ENCODE data around the gene MEGF11.

The MEGF11 gene

DNA sequence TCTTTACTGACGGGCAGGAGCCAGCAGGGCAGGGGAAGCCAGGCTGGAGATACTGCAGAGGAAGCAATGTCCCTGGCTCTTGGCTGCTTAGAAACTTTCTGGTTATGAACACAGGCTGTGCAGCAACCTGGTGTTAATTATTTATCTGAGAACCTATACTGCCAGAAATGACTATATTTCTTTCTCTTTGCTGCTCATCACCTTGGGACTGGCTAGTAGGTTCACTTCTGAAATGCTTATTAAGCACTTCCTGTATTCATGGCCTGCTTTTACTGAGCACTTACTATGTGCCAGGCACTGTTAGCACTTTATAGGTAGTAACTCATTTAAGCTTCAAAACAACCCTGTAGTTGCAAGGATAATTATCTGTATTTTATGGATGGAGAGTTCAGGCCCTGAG, 326.7 kb downstream of the MEGF11 start:
- no peak for DNase-seq

DNA sequence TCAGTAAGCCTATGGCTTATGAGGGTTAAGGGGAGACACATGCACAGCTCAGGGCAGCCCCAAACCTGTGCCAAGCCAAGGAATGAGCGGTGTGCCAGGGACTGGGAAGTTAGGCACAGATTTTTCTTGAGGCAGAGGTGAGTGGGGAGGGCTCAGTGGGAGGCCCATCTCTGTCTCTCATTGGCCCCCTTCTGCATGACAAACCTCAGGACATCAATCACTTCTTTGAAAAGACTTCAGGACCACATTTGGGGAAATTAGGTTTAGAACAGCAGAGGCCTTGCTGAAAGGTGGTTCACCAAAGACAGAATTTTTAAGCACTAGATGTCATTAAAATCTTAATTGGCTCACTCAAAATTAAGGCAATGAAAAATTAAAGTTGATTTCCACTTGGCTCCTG, 327.1 kb downstream of the MEGF11 start:
- DNase-seq: no peak

DNA sequence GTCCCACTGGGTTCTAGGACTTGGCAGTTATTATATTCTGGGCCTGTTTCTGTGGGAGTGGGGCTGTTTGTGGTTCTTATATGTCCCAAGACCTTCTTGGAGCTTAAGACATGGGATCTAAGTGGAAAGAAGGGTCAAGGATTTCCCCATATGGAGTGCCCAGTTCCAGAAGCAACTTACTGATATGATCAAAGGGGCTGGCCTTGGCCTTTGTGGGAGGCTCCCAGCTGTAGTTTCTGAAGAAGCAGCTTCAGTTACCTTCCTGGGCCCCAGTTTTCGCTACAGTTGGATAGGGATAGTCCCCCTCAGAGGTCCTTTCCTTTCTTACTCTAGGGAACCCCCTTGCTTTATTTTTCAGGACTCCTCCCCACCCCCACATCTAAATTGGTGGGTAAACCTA, 328.2 kb downstream of the MEGF11 start:
- DNase-seq: no peak

DNA sequence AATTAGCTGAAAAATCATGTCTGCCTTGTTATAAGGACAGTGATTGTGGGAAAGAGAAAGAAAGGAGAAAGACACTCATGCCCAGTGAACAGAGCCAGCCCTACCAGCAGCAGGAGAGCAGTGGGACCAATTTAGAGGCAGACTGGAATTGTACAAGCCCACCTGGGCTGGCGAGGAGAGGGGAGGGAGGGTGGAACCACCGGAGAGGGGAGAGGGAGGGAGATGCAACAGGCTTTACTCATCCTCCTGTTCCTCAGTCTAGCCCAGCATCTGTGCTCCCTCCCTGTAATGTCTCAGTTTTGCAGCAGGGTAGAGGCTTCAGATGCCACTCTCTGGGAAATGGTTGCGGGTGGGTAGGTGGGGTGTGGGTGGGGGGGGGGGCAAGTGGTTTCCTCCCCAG, 329.5 kb downstream of the MEGF11 start:
- no peak for DNase-seq

DNA sequence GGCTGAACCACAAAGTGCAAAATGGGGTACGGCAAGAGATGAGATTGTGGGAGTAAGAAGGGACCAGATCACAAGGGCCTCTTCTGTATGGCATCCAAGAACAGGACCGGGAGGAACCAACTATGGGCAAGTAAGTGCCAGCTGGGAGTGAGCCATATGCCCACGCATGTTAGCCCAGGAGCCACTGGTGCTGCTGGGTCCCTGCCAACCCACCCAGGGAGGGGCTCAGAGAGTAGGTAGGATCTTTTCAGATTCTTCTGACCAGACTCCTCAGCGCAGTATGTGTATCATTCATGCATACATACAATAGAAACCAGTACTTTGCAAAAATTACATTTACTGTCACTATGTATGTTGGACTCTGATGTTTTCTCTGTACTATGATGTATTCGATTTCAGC, 330.3 kb downstream of the MEGF11 start:
- no peak for DNase-seq

DNA sequence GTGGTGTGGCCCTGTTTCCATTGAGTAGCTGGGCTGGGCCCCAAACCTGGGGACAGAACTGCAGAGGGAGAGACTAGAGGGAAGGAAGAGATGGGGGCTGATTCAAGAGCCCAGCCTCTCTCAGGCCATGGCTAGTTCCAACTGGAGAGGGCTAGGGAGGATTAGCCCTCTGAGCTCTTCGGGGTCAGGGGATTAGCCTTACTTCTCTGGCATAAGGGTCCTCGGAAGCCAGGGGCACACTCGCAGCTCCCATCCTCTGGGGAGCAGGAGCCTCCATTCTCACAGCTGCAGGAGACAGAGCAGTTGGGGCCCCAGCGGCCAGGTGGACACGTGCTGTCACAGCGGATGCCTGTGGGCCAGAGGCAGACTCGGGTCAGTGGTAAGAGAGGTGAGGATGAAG, 330.9 kb downstream of the MEGF11 start:
- no peak for DNase-seq

DNA sequence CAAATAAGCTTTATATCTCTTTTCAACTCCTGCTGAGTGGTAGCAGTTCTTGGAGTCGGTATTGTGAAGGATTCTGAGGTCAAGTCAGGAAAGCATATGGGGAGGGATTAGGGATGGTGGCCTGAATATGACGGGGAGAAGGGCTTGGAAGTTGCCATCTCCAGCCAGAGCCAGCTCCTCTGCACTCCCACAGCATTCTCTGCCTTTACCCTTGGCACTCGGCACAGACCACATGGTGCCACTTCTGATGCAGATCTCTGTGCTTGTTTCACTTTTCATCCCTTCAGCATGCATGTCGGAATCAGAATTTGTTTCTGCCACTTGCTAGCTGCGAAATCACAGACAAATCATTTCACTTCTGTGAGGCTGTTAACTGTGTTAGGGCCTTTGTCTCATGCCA, 331.8 kb downstream of the MEGF11 start:
- no peak for DNase-seq

DNA sequence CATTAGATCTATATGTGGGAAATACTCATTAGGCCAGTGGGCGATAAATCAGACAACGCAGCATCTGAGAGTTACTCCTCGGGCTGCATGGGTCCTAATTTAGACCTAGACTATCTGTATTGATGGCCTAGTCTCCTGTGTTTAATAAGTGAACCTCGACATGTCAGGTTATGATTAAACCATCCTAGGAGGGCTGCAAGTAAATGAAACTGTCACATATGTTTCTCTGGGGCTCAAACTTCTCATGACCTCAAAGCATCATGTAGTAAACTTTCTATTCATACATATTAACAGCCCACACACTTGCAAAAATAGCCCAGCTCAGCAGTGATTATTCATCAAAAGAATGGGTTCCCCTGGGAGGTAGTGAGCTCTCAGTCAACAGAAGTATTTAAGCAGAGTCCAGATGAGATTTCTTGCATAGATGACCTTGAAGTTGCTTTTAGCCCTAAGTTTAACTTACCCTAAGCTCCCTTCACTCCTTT, 332.7 kb downstream of the MEGF11 start:
- DNase-seq: no peak

DNA sequence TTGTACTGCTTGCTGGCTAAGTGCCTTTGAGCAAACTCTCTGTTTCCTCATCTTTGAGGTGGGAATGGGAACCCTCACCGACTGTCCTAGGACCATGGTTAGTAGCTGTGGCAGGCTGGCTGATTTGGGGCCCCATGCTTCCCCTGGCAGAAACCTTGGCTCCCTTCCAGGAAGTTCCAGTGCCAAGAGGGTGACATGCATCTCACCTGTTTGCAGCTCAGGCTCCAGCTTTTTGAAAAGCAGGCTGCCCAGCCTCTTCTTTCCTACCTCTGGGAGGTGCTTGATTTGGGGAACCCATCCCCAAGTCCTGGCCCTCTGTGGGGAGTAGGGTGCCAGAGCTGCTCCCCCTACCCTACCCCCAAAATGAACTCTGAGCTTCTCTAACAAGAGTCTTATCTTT, 333.4 kb downstream of the MEGF11 start:
- peak; percentile 22 for DNase-seq

DNA sequence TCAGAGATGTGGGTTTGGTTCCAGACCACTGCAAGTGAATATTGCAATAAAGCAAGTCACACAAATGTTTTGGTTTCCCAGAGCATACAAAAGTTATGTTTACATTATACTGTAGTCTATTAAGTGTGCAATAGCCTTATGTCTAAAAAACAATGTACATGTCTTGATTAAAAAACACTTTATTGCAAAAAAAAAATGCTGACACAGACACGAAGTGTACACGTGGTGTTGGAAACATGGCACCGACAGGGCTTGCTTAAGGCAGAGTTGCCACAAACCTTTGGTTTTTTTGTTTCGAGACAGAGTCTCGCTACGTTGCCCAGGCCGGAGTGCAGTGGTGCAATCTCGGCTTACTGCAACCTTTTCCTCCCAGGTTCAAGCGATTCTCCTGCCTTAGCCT, 334.2 kb downstream of the MEGF11 start:
- no peak for DNase-seq

DNA sequence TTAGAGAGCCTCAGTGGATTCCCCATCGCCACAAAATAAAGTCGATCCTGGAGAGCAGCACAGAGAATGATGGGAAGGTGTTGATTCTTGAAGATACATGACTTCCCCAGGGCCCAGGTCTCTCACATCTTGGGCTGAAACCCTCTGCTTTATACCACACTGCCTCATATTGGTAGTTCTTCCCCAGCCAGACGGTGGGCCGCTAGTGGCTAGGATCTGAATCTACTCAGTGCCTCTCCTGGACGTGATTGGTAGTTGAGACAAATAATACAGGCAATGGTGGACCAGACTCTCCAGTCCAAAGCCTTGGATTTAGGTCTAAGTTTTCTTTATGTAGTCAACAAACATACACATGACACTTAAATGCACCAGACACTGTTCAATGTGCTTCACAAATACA, 334.6 kb downstream of the MEGF11 start:
- no peak for DNase-seq

DNA sequence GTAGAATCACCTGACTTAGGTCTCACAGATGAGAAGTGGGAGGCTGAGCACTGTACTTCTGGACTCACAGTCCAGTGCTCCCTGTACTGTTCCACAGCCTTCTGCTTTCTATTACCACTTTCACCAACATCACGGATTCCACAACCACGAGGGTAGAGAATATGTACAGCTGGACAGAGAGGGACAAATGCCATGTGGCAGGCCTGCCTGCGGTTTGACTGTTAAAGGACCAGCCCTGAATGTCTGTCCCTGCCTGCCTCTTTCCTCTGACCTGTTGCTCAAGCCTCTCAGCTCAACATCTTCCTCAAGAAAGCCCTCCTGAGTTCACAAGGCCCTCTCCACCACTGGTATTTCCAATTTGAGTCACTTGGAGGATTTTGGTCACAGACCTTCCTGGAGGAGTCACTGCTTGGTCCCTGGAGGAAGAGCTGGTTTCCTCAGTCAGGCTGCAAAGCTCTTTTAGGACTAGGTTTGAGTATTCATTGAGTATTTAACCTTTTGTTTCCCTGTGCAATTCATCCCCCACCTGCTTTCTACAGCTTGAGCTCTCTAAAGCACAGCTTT, 335.1 kb downstream of the MEGF11 start:
- no peak for DNase-seq

DNA sequence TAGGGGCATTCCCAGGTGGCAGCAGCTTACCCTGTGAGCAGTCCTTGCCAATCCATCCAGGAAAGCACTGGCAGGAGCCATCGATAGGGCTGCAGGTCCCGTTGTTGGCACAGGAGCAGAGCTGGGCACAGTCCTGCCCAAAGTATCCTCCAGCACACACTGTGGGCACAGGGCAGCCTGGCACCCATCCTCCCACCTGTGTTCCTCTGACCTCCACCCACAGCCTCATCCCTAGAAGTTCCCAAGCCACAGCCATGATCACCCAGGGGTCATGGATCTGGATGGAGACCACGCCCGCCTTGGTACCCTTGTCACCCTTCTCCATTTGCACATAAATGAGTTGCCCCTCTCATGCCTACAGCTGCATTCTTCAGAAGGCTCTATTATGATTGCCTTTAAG, 335.6 kb downstream of the MEGF11 start:
- no peak for DNase-seq

DNA sequence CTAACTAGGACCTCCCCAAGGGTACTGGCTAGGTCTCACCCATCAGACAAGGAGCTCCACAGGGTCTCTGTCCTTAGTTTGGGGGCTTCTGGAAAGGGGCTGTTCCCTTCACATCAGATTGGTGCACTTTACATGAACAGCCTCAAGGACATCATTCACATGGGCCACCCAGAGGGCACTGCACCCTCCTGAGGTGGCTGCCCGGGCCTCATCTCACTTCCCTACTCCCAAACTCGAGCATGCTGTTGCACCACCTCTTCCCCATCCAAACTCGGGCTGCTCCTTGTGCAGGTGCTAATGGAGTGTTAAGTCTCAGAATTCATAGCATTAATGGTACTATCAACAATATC, 336.2 kb downstream of the MEGF11 start:
- DNase-seq: no peak

DNA sequence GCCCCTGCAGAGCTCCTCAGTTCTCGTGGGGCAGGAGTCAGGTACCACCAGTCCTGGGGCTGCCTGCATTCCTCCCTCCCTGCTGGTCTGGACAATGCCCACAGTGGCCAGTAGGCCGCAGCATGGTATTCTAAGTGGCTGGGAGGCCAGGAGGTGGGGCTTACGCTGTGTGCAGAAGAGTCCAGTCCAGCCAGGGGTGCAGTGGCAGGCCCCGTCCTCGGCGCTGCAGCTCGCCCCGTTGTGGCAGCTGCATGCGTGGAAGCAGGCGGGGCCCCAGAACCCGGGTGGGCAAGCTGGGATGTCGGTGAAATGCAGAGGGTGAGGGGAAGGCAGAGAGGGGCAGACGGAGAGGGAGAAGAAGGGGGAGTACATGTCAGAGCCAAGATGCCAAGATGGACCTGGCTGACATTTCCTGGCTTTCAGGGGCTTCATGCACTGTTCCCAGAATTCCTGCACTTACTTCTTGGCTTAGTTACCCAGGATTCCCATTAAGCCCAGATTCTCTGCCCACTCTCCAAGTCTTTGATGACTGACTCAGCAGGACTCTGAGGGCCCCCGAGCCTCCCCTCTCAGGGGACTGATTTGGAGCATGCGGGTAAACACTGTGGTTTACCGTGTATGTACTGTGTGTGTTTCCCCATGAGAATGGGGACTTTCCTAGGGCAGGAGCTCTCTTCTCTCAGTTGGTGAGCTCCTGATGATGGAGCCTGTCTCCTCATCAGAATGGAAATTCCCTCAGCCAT, 336.7 kb downstream of the MEGF11 start:
- peak; percentile 74 for DNase-seq

DNA sequence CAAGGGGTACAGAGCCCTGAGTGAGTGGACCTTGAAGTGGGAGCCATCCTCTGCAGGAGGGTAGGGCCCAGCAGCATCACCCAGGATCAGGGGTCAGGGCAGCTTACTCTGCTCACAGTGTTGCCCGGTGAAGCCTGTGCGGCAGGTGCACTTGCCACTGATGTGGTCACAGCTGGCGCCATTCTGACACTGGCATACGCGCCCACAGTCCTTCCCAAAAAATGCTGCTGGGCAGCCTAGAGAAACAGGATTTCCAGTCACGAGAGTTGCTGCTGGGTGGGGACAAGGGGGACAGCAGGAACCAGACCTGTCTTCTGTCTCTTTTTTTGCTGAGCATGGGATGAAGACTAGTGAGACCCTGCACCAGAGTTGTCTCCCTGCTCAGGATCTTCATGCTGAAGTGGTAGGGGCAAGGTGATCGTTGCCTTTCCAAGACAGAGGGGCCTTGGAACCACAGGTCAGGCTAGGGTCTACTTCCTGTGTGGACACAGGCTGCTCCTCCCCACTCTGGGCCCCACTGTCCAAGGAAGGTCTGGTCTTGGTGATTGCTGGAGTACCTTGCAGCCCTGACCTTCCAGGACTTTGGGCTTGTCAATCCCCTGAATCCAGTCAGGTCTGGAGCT, 337.4 kb downstream of the MEGF11 start:
- DNase-seq: no peak

DNA sequence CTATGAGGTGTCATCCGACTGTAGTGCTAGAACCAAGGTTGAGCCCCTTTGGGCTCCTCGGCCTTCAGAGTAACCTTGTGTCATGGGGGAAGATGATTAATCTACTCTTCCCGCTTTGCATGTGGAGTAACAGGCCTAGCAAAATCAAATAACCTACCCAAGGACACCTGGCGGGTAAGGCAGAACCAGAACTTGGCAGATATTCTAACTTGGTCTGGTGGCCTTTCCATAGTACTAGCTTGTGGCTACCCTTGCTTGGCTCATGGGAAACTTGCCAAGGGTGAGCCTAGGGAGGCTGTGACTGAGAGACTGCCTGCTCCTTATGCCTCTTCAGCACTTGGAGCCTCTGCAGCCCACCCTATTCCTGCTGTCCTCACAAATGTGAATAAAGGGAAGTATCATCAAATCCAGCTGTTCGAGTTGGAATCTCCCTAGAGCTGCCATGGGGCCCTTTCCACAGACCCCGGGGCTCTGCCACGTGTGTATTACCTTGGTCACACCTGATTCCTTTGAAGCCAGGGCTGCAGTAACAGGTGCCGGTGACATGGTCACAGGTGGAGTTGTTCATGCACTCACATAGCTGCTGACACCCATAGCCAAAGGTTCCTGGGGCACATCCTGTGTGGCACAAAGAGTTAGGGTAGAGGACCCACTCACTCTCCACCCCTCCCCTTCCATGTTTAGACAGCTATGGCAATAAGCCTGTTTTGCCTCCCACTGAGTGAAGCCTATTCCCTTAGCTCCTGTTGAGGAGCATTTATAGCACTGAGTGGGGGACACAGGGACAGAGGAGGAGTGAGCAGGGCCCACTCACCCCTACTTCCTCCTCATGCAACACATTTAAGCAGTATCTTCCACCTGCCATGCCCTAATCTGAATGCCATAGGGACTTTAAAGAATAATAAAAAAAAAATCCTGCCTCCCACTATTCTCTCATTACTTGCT, 338.3 kb downstream of the MEGF11 start:
- no peak for DNase-seq

DNA sequence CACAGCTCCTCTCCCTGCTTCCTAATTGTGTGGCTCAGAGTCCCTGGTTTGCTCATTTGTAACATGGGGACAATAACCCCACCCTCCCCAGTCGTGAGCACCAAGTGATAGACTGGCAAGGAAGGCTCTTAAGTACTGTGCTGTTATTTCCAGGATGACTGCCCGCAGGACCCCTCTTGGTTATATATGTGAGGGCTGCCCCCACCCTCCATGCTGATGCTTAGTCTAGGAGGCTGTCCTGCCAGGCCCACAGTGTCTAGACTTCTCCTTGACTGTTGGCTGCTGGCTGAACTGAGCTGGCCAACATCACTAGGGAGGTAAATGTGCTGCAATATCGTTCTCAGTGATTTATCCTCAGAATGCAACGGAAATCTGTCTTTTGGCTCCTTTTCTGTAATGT, 339.2 kb downstream of the MEGF11 start:
- DNase-seq: no peak

DNA sequence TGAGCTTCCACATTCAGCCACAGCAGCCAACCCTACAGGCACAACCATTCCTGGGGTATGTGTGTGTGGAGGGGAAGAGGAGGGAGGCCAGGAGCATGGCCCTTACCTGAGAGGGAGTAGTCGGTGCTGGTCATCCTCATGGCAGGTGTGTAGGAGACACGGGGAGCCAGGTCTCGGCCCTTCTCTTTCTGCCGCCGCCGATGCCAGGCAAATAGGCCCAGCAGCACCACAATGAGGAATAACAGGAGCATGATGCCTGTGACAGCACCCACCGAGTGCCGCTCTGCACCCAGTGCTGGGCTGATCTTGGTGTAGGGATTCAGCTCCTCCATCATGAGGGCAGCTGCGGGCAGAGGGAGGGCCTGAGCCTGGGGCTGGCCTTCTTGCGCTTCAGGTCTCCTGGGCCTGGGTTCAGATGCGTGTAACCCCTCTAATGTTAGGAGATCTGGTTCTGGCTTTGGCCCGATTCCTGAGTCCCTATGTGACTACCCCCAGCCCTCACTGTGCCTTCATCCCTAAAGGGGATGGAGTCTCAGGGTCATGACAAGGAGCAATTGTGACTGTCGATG, 339.8 kb downstream of the MEGF11 start:
- no peak for DNase-seq

DNA sequence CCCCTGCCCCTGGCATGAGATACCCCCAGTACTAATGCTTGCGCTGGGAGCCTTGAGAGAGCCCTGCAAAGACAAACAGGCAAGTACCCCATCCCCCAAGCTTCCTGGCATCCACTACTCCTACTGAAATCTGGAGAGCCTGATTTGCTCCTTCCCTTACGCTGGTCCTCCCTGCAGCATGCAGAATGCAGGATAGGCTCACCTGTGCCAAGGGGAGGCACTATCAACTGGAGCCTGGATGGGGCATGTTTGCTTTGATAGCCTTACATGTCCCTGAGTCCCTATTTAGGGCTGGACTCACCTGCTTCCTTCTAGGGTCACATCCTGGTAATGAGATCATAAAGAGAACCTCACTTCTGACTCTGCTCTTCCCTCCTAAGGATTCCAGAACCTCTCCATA, 341.3 kb downstream of the MEGF11 start:
- DNase-seq: no peak

DNA sequence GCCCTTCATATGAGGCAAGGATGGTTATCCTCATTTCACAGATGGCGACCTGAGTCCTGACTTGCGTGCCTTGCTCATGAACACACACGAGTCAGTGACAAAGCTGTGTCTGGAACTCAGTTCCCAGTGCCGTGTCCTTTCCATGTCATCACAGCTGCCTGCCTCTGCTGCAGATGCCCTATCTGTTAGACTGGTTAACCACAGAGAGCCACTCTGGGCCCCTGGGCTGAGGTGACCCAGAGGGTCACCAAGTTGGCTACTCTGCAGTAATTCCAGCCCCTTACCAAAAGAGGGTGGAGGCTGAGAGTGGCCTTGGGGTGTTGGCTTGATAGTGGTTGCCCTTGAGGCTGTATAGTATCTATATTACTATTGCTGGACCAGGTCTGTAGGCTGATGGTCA, 343.2 kb downstream of the MEGF11 start:
- DNase-seq: no peak

DNA sequence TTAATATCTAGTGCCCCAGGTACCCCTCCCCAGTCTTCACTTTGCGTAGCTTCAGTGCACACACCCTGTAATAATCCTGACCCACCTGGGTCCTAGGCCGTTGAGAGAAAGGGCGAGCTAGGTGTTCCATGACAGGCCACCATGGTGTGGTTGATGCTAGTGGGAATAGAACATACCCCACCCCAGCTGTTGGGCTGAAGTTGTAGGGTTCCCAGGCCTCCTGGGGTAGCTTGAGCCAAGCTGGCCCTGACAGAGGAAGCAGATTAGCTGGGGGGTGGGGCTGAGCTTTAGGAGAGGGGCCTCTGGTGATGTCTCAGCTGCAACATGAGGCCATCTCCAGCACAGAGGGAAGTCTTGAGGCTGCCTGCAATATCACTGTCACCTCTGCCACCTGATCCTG, 343.7 kb downstream of the MEGF11 start:
- no peak for DNase-seq

DNA sequence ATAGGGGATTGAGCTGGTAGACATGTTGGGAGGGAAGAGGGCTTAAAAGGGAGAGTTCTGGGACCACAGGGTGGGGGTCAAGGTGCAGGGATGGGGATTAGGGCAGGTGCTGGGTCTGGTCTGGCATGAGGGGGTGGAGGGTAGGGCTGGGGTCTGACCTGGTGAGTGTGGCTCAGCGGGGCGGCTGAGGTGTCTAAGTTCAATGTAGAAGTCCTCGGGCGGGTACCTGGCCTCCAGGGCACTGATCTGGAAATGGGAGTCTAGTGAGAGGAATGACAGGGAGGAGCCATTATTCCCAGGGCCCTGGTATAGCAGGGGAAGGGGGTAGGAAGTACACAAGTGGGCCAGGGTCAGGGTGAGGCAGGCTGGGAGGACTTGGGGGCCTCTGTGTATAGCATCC, 344.7 kb downstream of the MEGF11 start:
- DNase-seq: no peak

All from COR-L47 (cell line).